Measurements from ENCODE around the gene CMTM1.

The CMTM1 gene

DNA sequence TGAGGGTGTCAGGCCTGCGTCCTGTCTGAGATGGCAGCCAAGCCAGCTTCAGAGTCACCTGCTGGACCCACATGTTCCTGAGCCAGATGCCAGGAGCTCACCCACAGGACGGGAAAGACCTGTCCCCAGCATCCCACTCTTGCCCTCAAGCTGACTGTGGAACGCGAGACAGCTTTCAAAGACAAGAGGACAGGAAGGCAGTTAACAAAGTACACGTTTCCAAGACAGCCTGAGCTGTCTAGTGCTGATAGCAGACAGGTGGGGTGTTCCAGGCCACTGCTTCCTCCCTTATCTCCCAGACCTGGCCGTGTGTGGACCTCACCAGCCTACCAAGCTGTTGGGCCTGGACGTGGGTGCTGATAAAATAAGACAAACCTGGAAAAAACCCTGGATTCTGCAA, 51.5 kb downstream of the CMTM1 start:
- TF ChIP-seq, protein P1, sequence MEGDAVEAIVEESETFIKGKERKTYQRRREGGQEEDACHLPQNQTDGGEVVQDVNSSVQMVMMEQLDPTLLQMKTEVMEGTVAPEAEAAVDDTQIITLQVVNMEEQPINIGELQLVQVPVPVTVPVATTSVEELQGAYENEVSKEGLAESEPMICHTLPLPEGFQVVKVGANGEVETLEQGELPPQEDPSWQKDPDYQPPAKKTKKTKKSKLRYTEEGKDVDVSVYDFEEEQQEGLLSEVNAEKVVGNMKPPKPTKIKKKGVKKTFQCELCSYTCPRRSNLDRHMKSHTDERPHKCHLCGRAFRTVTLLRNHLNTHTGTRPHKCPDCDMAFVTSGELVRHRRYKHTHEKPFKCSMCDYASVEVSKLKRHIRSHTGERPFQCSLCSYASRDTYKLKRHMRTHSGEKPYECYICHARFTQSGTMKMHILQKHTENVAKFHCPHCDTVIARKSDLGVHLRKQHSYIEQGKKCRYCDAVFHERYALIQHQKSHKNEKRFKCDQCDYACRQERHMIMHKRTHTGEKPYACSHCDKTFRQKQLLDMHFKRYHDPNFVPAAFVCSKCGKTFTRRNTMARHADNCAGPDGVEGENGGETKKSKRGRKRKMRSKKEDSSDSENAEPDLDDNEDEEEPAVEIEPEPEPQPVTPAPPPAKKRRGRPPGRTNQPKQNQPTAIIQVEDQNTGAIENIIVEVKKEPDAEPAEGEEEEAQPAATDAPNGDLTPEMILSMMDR (IDR thresholded peaks at IDR 0.05; ENCODE audit: insufficient read depth, missing control alignments), result no peak
- DNase-seq (ENCODE audit: insufficient read length, low spot score) (no peak), FAIRE-seq (no peak)

DNA sequence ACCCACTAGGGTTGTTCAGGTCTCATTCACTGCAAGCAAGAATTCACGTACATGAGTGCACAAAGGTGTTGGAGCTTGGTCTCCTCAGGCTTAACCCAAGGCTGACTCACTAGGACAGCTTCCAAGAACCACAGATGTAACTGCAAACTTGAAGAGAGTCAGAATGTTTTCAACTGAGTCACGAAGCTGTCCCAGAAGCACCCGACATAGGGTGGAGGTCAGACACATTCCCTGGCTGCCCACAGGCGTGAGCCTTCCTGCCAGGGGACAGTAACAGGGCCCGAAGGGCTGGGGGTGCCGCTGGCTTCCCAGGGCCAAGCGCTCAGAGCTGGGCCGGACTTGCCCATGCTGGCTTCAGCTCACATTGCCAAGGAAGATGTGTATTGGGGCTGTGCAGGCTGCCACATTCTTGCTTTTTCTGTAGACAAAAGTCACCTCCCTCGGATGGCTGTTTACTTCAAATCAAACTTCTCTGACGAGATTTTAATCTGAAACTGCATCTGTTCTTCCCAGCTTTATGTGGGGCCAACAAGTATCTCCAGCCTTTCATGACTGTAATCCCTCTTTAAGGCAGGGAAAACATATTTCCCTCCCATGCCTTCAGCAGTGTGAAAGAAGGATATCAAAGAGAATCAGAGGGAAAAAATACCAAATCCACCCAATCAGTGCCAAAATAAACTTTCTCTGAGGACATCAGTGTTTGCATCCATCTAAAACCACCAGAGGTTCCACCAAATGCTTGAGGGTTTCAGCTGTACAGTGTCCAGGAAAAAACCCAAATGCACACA, 52.5 kb downstream of the CMTM1 start:
- FAIRE-seq, result no peak
- TF ChIP-seq, protein P1 (IDR thresholded peaks at IDR 0.05; ENCODE audit: insufficient read depth, missing control alignments), result no peak
- no peak for DNase-seq (ENCODE audit: insufficient read length, low spot score)

DNA sequence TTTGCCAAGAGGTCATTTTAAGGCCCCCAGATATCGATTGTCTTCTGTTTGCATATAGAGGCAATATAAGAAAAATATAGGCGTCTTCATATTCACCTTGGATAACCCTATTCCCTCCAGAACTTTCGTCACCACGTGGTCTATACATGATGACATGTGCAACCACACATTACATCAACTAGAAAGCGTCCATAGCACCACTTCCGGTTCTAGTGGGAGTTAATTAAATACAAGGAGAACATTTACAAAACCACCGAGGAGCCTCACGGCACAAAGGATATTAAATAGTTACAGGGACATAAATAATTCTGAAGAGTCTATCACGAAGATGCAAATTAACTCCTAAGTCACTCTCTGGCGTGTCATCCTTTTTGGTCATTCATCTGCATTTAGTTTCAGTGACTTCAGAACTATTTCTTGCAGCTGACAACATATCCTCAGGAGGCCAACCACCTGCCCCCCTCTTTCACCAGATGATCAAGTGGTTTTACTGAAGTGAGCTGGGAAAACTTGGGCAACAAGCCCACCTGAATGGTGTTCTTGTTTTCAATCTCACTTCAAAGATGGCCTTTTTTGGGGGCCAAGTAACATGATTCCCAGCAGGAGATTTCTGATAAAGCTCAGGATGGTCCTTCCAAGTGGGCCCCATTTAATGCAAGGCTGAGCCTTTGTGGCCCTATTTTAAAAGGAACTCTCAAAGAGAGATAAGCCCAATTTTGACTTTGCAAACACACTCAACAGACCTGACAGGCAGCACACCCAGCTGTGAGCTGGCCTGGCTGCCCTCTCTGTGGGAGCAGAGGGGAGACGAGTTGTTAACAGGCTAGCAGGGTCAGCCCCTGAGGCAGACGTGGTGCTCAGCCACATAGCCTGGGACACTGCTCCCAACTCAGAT, 53.5 kb downstream of the CMTM1 start:
- FAIRE-seq (no peak), DNase-seq (ENCODE audit: insufficient read length, low spot score) (no peak)
- TF ChIP-seq, protein P1 (IDR thresholded peaks at IDR 0.05; ENCODE audit: insufficient read depth, missing control alignments), result no peak

DNA sequence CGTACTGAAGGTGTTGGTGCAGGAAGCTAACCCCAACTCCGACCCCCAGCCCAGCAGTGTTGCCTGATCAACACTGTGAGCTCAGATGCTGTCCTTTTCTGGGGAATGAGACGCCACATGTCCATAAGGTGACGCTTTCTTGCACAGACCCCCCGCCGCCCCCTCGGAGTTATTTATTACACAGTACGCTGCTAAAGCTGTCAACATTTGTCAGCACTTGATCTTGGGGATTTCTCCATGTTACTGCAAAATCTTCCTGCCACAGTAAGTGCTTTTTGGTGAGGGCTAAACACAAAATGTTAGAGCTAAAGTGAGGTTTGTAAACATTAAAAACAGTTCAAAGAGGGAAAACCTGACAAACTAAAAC, 54.2 kb downstream of the CMTM1 start:
- DNase-seq (ENCODE audit: insufficient read length, low spot score) (no peak), FAIRE-seq (no peak)
- TF ChIP-seq, protein P1 (IDR thresholded peaks at IDR 0.05; ENCODE audit: insufficient read depth, missing control alignments), result no peak

DNA sequence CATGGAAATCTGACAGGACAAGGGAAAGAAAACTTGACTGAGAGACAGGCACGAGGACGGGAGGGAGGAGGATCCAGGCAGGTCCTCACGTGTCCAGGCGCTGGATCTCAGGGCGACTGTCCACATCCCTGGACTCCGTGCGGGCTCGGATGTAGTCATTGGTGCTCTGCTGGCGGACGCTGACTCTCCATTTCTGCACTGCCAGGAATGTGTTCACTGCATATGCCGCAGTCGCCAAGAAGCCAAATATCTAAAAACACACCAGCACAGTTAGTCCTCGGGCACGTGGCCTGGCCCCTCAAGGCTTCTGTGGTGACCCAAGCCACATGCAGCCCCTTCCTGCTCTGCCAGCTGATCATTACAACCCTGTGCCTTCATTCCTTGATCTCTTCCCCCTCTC, 55.7 kb downstream of the CMTM1 start:
- FAIRE-seq, result no peak
- TF ChIP-seq, protein P1 (IDR thresholded peaks at IDR 0.05; ENCODE audit: insufficient read depth, missing control alignments), result no peak
- DNase-seq (ENCODE audit: insufficient read length, low spot score), result no peak

DNA sequence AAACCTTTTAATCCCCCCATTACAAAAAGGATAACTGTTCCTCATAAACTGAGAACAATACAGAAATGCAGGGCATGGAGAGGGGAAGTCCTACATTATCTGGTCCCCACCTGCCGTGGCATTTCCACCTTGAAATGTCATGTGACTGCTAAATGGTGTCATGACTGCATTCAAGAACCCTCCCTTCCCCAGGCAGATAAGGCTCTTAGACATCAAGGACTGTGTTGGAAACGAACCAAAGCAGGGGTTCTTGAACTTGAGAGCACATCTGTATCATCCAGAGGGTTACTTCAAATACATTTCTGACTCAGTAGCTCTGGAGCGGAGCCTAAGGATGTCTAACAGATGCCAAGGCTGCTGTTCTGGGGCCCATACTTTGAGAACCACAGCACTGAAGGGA, 56.6 kb downstream of the CMTM1 start:
- DNase-seq (ENCODE audit: insufficient read length, low spot score) (no peak), FAIRE-seq (no peak)
- TF ChIP-seq, protein P1 (IDR thresholded peaks at IDR 0.05; ENCODE audit: insufficient read depth, missing control alignments), result no peak
